Gastrocnemius medialis (tissue), 4 donors: Measurements from ENCODE around the gene PRDM2. TPM values are rescaled to one million over a fixed set of nuclear protein-coding genes. Genes with fewer than 3 reads are reported as not detected.

Source experiments
- ATAC-seq, 2 donors: fragments of 150-250 bp; one replicate each; pipeline ENCODE4 v1.9.1; 2016
- DNase-seq, 2 donors: peaks; one replicate each; pipeline ENCODE4 v3.0.0-alpha.2; 2019
- H3K27ac ChIP-seq, 4 donors: fragments of 200-600 bp; sonication (generic); 1 replicate in 1 of 4; 2 replicates in 3 of 4; pipeline ENCODE4 v1.5.1; 2016 to 2018; ENCODE audit warnings: mild to moderate bottlenecking in 2 of 4, moderate library complexity in 1 of 4
- H3K27me3 ChIP-seq, 3 donors: fragments of 200-600 bp; sonication (generic) in 2 of 3; 1 replicate in 1 of 3; 2 replicates in 2 of 3; pipeline versions ENCODE4 v1.5.1 to v1.6.0; 2016 to 2019; ENCODE audit warnings: mild to moderate bottlenecking in 1 of 3, moderate library complexity in 1 of 3
- H3K36me3 ChIP-seq, 2 donors: fragments of 200-600 bp; sonication (generic) in 1 of 2; one replicate each; pipeline ENCODE4 v1.5.1; 2017 to 2018
- H3K4me1 ChIP-seq, 2 donors: fragments of 200-600 bp; sonication (generic) in 1 of 2; one replicate each; pipeline ENCODE4 v1.5.1; 2016 to 2017; ENCODE audit warnings: mild to moderate bottlenecking in 2 of 2
- H3K4me3 ChIP-seq, 4 donors: fragments of 200-600 bp; sonication (generic) in 3 of 4; 1 replicate in 1 of 4; 2 replicates in 3 of 4; pipeline ENCODE4 v1.5.1; 2016 to 2019; ENCODE audit warnings: mild to moderate bottlenecking in 2 of 4
- H3K9me3 ChIP-seq, 3 donors: fragments of 200-600 bp; sonication (generic) in 2 of 3; 1 replicate in 1 of 3; 2 replicates in 2 of 3; pipeline ENCODE4 v1.5.1; 2016 to 2019
- POLR2A ChIP-seq, 2 donors: fragments of 450-650 bp; IDR thresholded peaks; one replicate each; pipeline ENCODE4 v1.6.1; 2017; ENCODE audit warnings: antibody characterized with exemption in 2 of 2, mild to moderate bottlenecking in 2 of 2, moderate library complexity in 2 of 2
- in situ Hi-C, 4 donors: fragments of 200-750 bp; cut with MboI; loops; one replicate each; pipeline versions ENCODE4 v1.15.0 to v1.8.0; 2017; ENCODE audit warnings: low sequenced_read_pairs in 4 of 4
- intact Hi-C: fragments of 100-400 bp; cut with DNase I; formaldehyde crosslinking; loops from one replicate; pipeline ENCODE4 v1.15.1; 2023; ENCODE audit warnings: low total_unique reads
- total RNA-seq, 4 donors: library from RNA; depleted of rRNA; stranded (reverse); fragments of >200 nt; gene quantifications; one replicate each; pipeline versions ENCODE4 v1.1.0 to v1.2.3, GENCODE V29; 2016
- TF ChIP-seq, protein P1 (sequence below), 5 experiments: fragments of 450-650 bp in 3 of 5; fragments of 200-600 bp in 2 of 5; sonication (generic) in 2 of 5; IDR thresholded peaks in 4 of 5; conservative IDR thresholded peaks in 1 of 5; 1 replicate in 4 of 5; 2 replicates in 1 of 5; pipeline ENCODE4 v1.5.1; 2016 to 2019; ENCODE audit warnings: antibody characterized with exemption in 5 of 5, mild to moderate bottlenecking in 3 of 5, moderate library complexity in 3 of 5

PRDM2 gene
- total RNA-seq, 4 donors from 2014 or later: 24.1 to 38.3 (median 35.6) TPM

DNA sequence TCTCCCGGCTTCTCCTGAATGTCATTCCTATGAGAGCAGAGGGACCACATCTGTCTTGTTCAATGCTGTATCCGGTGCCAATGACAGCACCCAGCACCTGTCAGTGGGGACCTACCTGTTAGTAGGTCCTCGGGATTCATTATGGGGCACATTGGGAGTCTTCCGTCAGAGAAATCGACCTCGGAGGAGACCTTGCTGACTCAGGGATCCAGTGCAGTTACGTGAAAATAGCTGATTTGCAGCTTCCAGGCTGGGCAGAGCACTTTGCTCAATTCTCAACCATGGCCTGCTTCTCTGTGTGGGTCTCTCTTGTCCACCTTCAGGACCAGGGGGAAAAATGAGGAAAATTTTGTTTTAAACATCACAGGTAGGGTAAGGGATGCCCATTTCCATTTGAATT, 130.2 kb downstream of the PRDM2 start:
- Histone ChIP-seq H3K4me3 (no peak overlapping the region), H3K36me3 (no peaks in the 10 kb centered on the region), H3K9me3 (no peaks in the 10 kb centered on the region), H3K27ac (no peak overlapping the region), H3K4me1 (no peaks in the 10 kb centered on the region), H3K27me3 (no peaks in the 10 kb centered on the region)
- intact Hi-C loops: no loop called here
- TF ChIP-seq, protein P1, sequence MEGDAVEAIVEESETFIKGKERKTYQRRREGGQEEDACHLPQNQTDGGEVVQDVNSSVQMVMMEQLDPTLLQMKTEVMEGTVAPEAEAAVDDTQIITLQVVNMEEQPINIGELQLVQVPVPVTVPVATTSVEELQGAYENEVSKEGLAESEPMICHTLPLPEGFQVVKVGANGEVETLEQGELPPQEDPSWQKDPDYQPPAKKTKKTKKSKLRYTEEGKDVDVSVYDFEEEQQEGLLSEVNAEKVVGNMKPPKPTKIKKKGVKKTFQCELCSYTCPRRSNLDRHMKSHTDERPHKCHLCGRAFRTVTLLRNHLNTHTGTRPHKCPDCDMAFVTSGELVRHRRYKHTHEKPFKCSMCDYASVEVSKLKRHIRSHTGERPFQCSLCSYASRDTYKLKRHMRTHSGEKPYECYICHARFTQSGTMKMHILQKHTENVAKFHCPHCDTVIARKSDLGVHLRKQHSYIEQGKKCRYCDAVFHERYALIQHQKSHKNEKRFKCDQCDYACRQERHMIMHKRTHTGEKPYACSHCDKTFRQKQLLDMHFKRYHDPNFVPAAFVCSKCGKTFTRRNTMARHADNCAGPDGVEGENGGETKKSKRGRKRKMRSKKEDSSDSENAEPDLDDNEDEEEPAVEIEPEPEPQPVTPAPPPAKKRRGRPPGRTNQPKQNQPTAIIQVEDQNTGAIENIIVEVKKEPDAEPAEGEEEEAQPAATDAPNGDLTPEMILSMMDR (IDR thresholded peaks at IDR 0.05 in 4 of 5, conservative IDR thresholded peaks at IDR 0.05 in 1 of 5): no peak
- no peak for TF ChIP-seq POLR2A (IDR thresholded peaks at IDR 0.05)
- in situ Hi-C loops: loop anchor here in 1 of 4 donors (10.0 to 25.0 kb wide), 2 partner anchors 132 to 165 kb away; no protein-coding TSS in a partner anchor
- no peak for ATAC-seq
- no peak for DNase-seq

DNA sequence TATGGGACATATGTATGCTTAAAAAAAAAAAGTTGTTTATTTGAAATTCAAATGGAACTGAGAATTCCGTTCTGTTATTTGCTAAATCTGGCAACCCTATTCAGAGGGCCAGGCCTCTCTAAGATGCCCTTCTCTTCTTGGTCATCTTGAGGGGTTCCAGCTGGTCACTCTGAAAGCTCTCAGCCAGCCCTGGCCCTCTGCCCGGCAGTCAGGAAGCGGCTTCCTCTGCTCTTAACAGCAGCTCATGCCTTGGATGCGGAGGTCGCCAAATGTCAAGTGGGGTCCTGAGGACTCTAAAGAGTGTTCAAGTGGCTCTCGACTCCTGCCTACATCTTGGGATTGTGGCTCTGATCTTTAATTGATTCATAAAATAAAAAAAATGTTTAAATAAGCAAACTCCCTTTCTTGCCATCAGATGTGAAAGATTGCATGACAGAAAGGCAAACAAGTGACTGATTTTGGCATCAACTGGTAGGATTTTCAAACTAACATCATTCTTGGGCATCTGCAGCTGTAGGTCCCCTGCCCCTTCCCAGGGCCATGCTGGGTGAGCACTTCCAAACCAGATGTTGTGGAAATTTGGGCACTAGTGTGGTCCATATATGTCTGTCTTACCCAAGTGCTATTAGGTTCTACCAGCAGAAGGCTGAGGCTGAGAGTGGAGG, 130.8 kb downstream of the PRDM2 start:
- intact Hi-C loops: no loop called here
- no peak for ATAC-seq
- Histone ChIP-seq H3K9me3 (no peaks in the 10 kb centered on the region), H3K27me3 (no peaks in the 10 kb centered on the region), H3K27ac (no peak overlapping the region), H3K4me1 (no peaks in the 10 kb centered on the region), H3K36me3 (no peaks in the 10 kb centered on the region), H3K4me3 (no peak overlapping the region)
- no peak for DNase-seq
- TF ChIP-seq, protein P1 (IDR thresholded peaks at IDR 0.05 in 4 of 5, conservative IDR thresholded peaks at IDR 0.05 in 1 of 5): no peak
- no peak for TF ChIP-seq POLR2A (IDR thresholded peaks at IDR 0.05)
- in situ Hi-C loops: loop anchor here in 1 of 4 donors (10.0 to 25.0 kb wide), 2 partner anchors 132 to 166 kb away; no protein-coding TSS in a partner anchor

DNA sequence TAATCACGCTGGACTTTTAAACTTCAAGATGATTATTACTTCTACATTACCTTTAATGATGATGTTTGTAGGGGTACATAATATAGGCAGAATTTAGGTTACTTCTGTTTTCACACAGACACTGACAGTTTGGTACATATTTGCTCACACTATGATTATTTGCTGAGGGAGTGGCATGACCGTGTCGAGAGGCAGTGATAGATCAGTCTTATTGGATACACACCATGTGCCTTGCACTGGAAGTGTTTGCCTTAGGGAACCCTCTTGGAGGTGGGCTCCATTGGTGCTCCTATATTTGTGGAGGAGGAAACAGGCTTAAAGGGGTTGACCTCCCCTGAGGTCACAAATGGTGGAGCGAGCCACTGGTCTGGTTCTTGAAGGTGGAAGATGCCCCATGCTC, 132.1 kb downstream of the PRDM2 start:
- Histone ChIP-seq H3K36me3 (no peaks in the 10 kb centered on the region), H3K27me3 (no peaks in the 10 kb centered on the region), H3K27ac (no peak overlapping the region), H3K4me3 (no peak overlapping the region), H3K9me3 (no peaks in the 10 kb centered on the region), H3K4me1 (no peaks in the 10 kb centered on the region)
- in situ Hi-C loops (loop anchor here in 1 of 4 donors (10.0 to 25.0 kb wide), 2 partner anchors 130 to 167 kb away; no protein-coding TSS in a partner anchor), intact Hi-C loops (no loop called here)
- ATAC-seq (no peak), DNase-seq (no peak)
- TF ChIP-seq, protein P1 (IDR thresholded peaks at IDR 0.05 in 4 of 5, conservative IDR thresholded peaks at IDR 0.05 in 1 of 5): no peak
- no peak for TF ChIP-seq POLR2A (IDR thresholded peaks at IDR 0.05)

DNA sequence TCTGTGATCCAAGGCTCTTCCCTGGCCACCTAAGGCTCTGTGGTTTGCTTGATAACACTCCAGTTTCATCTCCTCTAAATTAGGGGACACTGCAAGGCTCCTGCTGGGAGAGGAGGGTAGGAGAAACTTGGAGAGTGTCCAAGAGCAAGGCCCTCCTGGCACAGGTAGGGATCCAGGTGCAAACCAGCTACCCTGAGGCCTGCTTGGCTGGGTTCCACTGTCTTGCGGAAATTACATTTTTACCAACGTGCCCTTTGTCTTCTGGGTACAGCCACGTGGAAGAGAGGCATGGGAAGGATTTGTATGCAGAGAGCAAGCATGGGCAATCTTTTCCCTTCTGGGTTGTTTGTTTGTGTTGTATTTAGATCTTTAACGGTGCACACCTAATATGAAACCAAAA, 132.5 kb downstream of the PRDM2 start:
- in situ Hi-C loops: loop anchor here in 1 of 4 donors (10.0 to 25.0 kb wide), 2 partner anchors 130 to 168 kb away; no protein-coding TSS in a partner anchor
- H3K36me3 ChIP-seq: no peaks in the 10 kb centered on the region
- no peaks in the 10 kb centered on the region for H3K4me1 ChIP-seq
- H3K4me3 ChIP-seq: no peak overlapping the region
- no peak for DNase-seq
- no peak overlapping the region for H3K27ac ChIP-seq
- no peak for ATAC-seq
- H3K27me3 ChIP-seq: no peaks in the 10 kb centered on the region
- H3K9me3 ChIP-seq: no peaks in the 10 kb centered on the region
- intact Hi-C loops: no loop called here
- TF ChIP-seq POLR2A (IDR thresholded peaks at IDR 0.05): no peak
- TF ChIP-seq, protein P1 (IDR thresholded peaks at IDR 0.05 in 4 of 5, conservative IDR thresholded peaks at IDR 0.05 in 1 of 5): no peak
